OCI-LY3 (cell line): ENCODE measurements around the gene TP53I11.

Source experiments
- H2AFZ ChIP-seq: fragments of 200-600, 300-600 bp; shearing (Covaris generic); 2 replicates; pipeline ENCODE4 v1.6.0; 2014; ENCODE audit warnings: antibody characterized with exemption, low read depth, low read length
- H3K27ac ChIP-seq: fragments of 200-600, 300-600 bp; sonication (generic); 2 replicates; pipeline ENCODE4 v1.5.1; 2014; ENCODE audit warnings: mild to moderate bottlenecking, low read length, moderate library complexity, mixed read lengths
- H3K27me3 ChIP-seq: fragments of 200-600, 300-600 bp; sonication (generic); 2 replicates; pipeline ENCODE4 v1.6.1; 2014; ENCODE audit warnings: low read depth, low read length, mixed read lengths
- H3K36me3 ChIP-seq: fragments of 200-600, 300-600 bp; sonication (generic); replicated peaks from 2 replicates; pipeline ENCODE3; 2014; ENCODE audit warnings: low read depth, low read length, mixed read lengths
- H3K4me1 ChIP-seq: fragments of 300-600, 200-600 bp; sonication (generic); 2 replicates; pipeline ENCODE4 v1.6.1; 2014; ENCODE audit warnings: low read length, mixed read lengths
- H3K4me2 ChIP-seq: fragments of 200-600, 300-600 bp; sonication (generic); 2 replicates; pipeline ENCODE4 v1.6.1; 2014; ENCODE audit warnings: low read length, mixed read lengths
- H3K4me3 ChIP-seq: fragments of 300-600, 200-600 bp; sonication (generic); 2 replicates; pipeline ENCODE4 v1.5.1; 2014; ENCODE audit warnings: antibody characterized with exemption, mild to moderate bottlenecking, low read length, moderate library complexity
- H3K79me2 ChIP-seq: fragments of 300-600, 200-600 bp; shearing (Covaris generic); 2 replicates; pipeline ENCODE4 v1.6.1; 2014; ENCODE audit warnings: mild to moderate bottlenecking, low read length, mixed read lengths
- H3K9ac ChIP-seq: fragments of 300-600, 200-600 bp; shearing (Covaris generic); 2 replicates; pipeline ENCODE4 v1.6.0; 2014; ENCODE audit warnings: mild to moderate bottlenecking, low read length, moderate library complexity
- H3K9me3 ChIP-seq: fragments of 200-600, 300-600 bp; shearing (Covaris generic); 2 replicates; pipeline ENCODE4 v1.6.1; 2014; ENCODE audit warnings: low read length, mixed read lengths; ENCODE audit not compliant: insufficient read depth
- H4K20me1 ChIP-seq: fragments of 200-600, 300-600 bp; sonication (generic); 2 replicates; pipeline ENCODE4 v1.6.1; 2016; ENCODE audit warnings: low read length, mixed read lengths; ENCODE audit not compliant: insufficient read depth
- CTCF ChIP-seq: fragments of 200-600, 300-600 bp; sonication (generic); IDR thresholded peaks from 2 replicates; pipeline ENCODE4 v1.5.1; 2014; ENCODE audit warnings: antibody characterized with exemption, low read length, low read depth
- EZH2phosphoT487 ChIP-seq: fragments of 200-600 bp; shearing (Covaris generic); IDR thresholded peaks from 2 replicates; pipeline ENCODE4 v1.6.1; 2018; ENCODE audit warnings: antibody characterized with exemption, mixed run types, low read depth

Gene TP53I11

GRCh38 chr11:44934110-44934509 is 16.6 kb downstream of the TP53I11 start:
- Histone ChIP-seq H3K79me2 (no peaks in the 10 kb centered on the region), H3K27ac (no peak overlapping the region), H3K4me2 (no peak overlapping the region), H4K20me1 (no peaks in the 10 kb centered on the region; the same call in 1 of the 2 replicates), H3K36me3 (peaks cover 30% of the 10 kb centered on the region), H2AFZ (no peak overlapping the region), H3K4me3 (no peak overlapping the region), H3K9ac (no peak overlapping the region), H3K27me3 (no peaks in the 10 kb centered on the region), H3K4me1 (peaks cover 26% of the 10 kb centered on the region), H3K9me3 (no peaks in the 10 kb centered on the region)
- no peak for TF ChIP-seq CTCF
- TF ChIP-seq EZH2phosphoT487 = no peak

- Histone ChIP-seq H4K20me1 (no peaks in the 10 kb centered on the region), H3K9ac (no peak overlapping the region), H2AFZ (no peak overlapping the region), H3K79me2 (no peaks in the 10 kb centered on the region), H3K36me3 (peaks cover 20% of the 10 kb centered on the region), H3K4me3 (no peak overlapping the region), H3K9me3 (no peaks in the 10 kb centered on the region), H3K4me1 (peaks cover 16% of the 10 kb centered on the region), H3K27ac (no peak overlapping the region), H3K27me3 (no peaks in the 10 kb centered on the region), H3K4me2 (no peak overlapping the region)
- TF ChIP-seq CTCF (no peak), EZH2phosphoT487 (no peak)
These were observed 19.2 kb downstream of the TP53I11 start for GRCh38 chr11:44931466-44931865.

GRCh38 chr11:44930588-44931302 is 19.9 kb downstream of the TP53I11 start:
- no peaks in the 10 kb centered on the region for H3K9me3 ChIP-seq
- no peaks in the 10 kb centered on the region for H3K27me3 ChIP-seq
- no peak overlapping the region for H3K9ac ChIP-seq
- H3K4me3 ChIP-seq = no peak overlapping the region
- no peaks in the 10 kb centered on the region for H3K79me2 ChIP-seq
- H4K20me1 ChIP-seq = no peaks in the 10 kb centered on the region
- H3K36me3 ChIP-seq = peaks cover 16% of the 10 kb centered on the region
- TF ChIP-seq EZH2phosphoT487 = no peak
- TF ChIP-seq CTCF = no peak
- H2AFZ ChIP-seq = no peak overlapping the region
- H3K4me1 ChIP-seq = peaks cover 13% of the 10 kb centered on the region
- H3K27ac ChIP-seq = no peak overlapping the region
- no peak overlapping the region for H3K4me2 ChIP-seq

GRCh38 chr11:44928816-44929215 is 21.9 kb downstream of the TP53I11 start:
- no peaks in the 10 kb centered on the region for H3K27me3 ChIP-seq

More at GRCh38 chr11:44928816-44929215, 21.9 kb downstream of the TP53I11 start:
- H3K4me1 ChIP-seq = peaks cover 13% of the 10 kb centered on the region
- H3K9ac ChIP-seq = no peak overlapping the region
- no peak for TF ChIP-seq EZH2phosphoT487
- no peak for TF ChIP-seq CTCF
- H3K4me2 ChIP-seq = no peak overlapping the region
- H3K36me3 ChIP-seq = no peaks in the 10 kb centered on the region
- no peaks in the 10 kb centered on the region for H3K79me2 ChIP-seq
- no peak overlapping the region for H2AFZ ChIP-seq
- no peaks in the 10 kb centered on the region for H3K9me3 ChIP-seq
- H4K20me1 ChIP-seq = no peaks in the 10 kb centered on the region
- no peak overlapping the region for H3K4me3 ChIP-seq
- H3K27ac ChIP-seq = no peak overlapping the region
